DMS79 (cell line): ENCODE data around the gene RPIA.
"Not testable (repeated sequence)": the region's sequence is repeated elsewhere in the genome, so short reads cannot be mapped to it uniquely, and the experiment has no call there.

ENCODE experiments used
- DNase-seq: peaks from one replicate; lab custom pipeline; 2025; lab: John Stamatoyannopoulos, UW

Gene RPIA

GRCh38 chr2:88691339-88692183 is at the start of gene RPIA:
Gene RPIA (plus strand): TSS chr2:88691673. CDS start chr2:88691699, 26 bp downstream.
- DNase-seq, result peak; percentile 95

DNA sequence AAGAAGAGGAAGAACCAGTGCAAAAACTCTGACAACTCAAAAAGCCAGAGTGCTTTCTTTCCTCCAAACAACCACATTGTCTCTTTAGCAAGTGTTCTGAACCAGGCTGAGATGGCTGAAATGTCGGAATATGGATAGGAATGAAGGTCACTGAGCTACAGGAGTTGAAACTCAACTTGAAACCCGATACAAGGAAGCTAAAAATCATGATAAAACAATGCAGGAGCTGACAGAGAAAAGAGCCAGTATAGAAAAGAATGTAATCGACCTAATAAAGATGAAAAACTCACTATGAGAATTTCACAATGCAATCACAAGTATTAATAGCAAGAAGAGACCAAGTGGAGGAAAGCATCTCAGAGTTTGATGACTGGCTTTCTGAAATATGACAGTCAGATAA is 49.2 kb upstream of the RPIA start:
- DNase-seq, result no peak

GRCh38 chr2:88645291-88645882 is 46.1 kb upstream of the RPIA start:
- DNase-seq, result not testable (repeated sequence)

DNA sequence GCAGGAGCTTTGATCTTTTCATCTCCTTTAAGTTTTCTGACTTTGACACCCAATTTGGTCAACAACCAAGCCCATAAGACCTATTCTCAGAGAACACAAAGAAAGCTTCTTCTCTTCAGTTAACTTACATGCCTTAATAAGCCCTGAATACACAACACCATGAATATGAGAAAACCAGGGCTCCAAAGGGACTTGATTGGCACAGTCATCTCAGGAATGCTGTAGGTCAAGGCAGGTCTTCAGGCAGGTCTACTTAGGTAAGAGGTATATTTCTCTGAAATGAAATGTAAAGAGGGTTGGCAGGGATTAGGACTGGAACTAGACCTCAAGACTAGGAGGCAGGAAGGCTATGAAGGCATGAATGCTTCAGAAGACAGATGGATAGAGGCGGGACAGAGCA is 39.8 kb upstream of the RPIA start:
- DNase-seq, result no peak

- DNase-seq, result no peak
Measured at GRCh38 chr2:88654714-88655113, 36.8 kb upstream of the RPIA start.

DNA sequence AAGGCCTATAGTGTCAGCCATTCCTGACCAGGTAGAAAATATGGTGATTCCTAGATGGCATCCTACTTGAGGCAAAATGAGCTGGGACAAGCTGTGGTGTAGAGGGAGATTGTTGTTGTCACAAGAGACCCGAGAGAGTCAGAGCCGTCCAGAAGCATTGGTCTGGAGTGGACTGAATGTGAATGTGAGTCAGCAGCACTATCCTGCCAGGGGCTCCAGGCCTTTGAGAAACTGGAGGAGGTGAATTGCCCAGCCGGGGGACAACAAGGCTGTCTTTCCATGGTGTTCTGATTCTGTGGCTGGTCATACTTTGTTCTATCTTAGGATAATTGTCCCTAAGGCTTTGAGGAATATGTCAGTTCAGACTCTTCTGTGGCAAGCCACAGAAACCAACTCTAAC is 34.8 kb upstream of the RPIA start:
- DNase-seq, result no peak

DNA sequence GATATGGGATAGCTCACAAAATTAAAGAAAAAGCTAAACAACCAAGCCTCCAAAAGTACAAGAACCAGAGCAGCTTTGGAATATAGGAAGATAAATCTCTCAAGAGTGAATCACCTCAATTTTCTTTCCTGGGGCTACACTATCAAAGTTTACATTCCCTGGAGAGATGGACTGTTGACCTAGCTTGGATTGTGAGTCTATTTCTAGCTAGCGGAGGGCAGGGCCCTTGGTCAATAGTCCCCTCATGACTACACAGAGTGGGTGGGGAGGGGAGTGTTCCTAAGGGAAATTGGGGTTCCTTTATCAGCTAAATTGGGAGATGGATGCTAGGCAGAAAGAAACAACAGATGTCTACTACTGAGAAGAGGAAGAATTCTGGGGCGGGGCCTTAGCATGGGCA is 34.3 kb upstream of the RPIA start:
- DNase-seq, result no peak

GRCh38 chr2:88658326-88658725 is 33.1 kb upstream of the RPIA start:
- no peak for DNase-seq

GRCh38 chr2:88658881-88659537 is 32.5 kb upstream of the RPIA start:
- DNase-seq, result no peak

DNA sequence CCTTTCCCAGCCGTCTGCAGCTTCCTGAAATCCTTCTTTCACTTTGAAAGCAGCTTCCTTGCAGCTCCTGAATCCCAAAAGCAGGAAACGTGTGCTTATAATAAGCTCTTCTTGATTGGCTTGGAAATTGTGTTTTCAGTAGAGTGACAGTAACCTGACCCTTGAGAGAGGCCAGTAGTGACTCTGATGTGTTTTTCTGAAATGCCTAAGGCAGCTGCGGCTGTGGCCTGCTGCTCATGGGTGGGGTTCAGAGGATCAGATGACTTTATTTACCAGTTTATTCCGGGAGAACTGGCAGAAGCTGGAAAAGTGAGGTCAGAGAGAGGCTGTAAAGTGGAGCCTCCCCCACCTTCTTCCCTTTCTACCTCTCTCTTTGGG is 31.9 kb upstream of the RPIA start:
- no peak for DNase-seq

- DNase-seq, result no peak
Measured at GRCh38 chr2:88660622-88661021, 30.9 kb upstream of the RPIA start.

GRCh38 chr2:88666576-88666975 is 24.9 kb upstream of the RPIA start:
- DNase-seq, result no peak

- DNase-seq, result no peak
Measured at GRCh38 chr2:88667219-88667618, 24.3 kb upstream of the RPIA start.

DNA sequence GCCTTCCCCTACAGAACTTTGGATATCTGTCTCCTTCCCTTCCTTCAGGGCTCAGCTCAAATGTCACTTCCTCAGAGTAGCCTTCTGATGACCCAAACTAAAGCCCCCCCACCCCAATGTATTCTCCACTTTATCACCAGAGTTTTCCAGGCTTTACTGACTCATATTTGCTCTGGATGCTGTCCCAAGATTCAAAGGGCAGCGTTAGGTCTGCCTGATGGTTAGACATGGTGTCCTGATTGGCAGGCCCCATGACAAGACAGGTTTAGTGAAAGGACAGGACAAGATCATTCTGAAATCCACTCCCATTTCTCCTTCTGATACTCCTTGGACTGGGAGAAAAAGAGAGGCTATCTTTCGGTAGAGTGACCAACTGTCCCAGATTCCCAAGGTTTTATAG is 22.6 kb upstream of the RPIA start:
- DNase-seq, result no peak

- no peak for DNase-seq
Measured at GRCh38 chr2:88669482-88670214, 21.8 kb upstream of the RPIA start.

DNA sequence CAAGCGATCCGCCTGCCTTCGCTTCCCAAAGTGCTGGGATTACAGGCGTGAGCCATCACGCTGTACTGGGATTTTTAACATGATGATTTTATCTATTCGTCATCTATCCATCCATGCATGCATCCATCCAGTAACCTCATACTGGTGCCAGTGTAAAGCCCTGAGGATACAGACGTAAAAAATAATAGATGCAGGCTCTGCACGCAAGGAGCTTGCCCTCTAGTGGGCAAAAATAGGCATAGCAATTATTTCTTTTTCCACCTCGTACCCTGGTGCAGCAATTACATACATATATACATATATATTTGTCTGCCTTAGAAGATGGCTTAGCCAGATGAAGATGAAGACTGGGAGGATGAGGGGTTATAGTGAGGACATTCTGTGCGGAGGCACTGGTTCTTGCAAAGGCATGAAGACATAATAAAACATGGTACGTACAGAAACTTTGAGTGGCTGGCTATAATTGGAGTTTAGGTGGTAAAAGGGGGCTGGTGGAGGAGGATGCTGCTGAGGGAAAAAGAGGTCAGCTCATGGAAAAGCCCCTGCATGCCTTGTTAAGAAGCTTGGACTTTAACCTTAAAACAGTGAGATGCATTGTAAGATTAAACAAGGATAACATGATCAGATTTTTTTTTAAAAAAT is 19.6 kb upstream of the RPIA start:
- no peak for DNase-seq

GRCh38 chr2:88673363-88673762 is 18.1 kb upstream of the RPIA start:
- no peak for DNase-seq

GRCh38 chr2:88680266-88680902 is 11.1 kb upstream of the RPIA start:
- DNase-seq, result no peak

GRCh38 chr2:88680916-88681315 is 10.6 kb upstream of the RPIA start:
- no peak for DNase-seq

DNA sequence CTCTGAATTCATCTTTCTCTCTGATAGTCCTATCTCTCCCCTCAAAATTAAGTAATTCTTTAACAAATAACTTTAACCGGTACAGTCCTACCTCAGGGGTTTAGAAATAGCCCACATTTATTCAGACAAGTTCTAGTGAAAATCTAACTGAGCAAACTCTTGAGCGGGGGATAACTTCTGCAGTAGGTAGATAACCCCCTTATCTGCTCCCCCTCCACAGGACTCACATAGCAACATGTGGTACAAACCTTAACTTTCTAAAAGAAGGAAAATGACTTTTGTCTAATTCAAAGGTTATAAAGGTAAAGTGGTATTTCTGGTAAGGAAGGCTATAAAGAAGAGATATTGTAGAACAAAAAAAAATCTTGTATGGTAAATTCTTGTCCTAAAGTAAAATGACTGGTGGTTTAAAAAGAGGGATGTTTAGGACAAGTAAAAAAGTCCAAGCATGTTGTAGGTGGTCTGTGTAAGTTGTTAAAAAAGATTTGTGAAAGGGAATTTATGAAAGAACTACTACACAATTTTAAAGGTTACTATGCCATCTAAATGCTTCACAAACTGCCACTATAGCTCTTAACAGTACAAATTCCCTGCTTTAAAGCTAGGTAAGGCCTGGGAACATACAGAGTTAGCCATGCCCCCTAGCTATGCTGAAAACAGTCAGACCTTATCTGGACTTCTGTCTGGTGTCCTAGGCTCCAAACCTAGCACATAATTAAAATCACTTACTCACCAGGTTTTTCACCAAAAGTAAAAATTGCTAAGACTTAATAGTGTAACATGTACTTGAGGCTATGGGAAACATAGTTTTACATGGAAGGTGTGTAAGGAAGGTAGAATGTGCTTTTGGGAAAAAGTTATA is 8.1 kb upstream of the RPIA start:
- DNase-seq, result no peak

GRCh38 chr2:88684519-88684918 is 7.0 kb upstream of the RPIA start:
- DNase-seq, result no peak
